Stomach (tissue), 4 donors: Measurements from ENCODE around the gene STXBP3.

Source experiments
- EP300 ChIP-seq: sonication (generic); formaldehyde crosslinking; IDR thresholded peaks from one replicate; pipeline ENCODE4 v1.6.1; 2017; ENCODE audit warnings: antibody characterized with exemption
- POLR2A ChIP-seq, 4 donors: fragments of 450-650 bp; IDR thresholded peaks; one replicate each; pipeline ENCODE4 v1.6.1; 2016; ENCODE audit warnings: antibody characterized with exemption in 4 of 4, control low read depth in 2 of 4, mild to moderate bottlenecking in 1 of 4, moderate library complexity in 1 of 4
- POLR2AphosphoS5 ChIP-seq, 3 donors: sonication (generic); formaldehyde crosslinking; IDR thresholded peaks; one replicate each; pipeline ENCODE4 v1.6.1; 2016; ENCODE audit warnings: antibody characterized with exemption in 3 of 3
- TF ChIP-seq, protein P1 (sequence below), 7 experiments: fragments of 450-650 bp in 4 of 7; fragments of 200-600 bp in 3 of 7; sonication (generic) in 3 of 7; IDR thresholded peaks; one replicate each; pipeline ENCODE4 v1.5.1; 2016 to 2019; ENCODE audit warnings: antibody characterized with exemption in 7 of 7, control low read depth in 2 of 7, mild to moderate bottlenecking in 1 of 7

DNA sequence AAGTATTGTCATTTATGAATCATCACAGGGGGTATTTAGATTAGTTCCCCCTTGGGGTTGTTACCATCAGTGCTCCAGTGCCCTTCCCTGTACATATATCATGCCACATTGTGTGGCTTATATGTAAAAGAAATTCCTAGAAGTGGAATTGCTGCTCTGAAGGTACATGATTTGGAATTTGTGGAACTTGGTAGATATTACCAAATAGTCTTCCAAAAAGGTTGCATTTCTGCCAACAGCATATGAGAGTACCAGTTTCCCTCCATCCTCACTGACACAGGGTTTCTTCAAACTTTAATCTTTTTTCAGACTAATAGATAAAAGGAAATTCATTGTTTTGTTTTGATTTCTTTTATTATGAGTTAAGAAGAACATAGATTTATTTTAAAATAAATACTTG, 69.1 kb downstream of the STXBP3 start:
- TF ChIP-seq, protein P1, sequence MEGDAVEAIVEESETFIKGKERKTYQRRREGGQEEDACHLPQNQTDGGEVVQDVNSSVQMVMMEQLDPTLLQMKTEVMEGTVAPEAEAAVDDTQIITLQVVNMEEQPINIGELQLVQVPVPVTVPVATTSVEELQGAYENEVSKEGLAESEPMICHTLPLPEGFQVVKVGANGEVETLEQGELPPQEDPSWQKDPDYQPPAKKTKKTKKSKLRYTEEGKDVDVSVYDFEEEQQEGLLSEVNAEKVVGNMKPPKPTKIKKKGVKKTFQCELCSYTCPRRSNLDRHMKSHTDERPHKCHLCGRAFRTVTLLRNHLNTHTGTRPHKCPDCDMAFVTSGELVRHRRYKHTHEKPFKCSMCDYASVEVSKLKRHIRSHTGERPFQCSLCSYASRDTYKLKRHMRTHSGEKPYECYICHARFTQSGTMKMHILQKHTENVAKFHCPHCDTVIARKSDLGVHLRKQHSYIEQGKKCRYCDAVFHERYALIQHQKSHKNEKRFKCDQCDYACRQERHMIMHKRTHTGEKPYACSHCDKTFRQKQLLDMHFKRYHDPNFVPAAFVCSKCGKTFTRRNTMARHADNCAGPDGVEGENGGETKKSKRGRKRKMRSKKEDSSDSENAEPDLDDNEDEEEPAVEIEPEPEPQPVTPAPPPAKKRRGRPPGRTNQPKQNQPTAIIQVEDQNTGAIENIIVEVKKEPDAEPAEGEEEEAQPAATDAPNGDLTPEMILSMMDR (IDR thresholded peaks at IDR 0.05): no peak
- TF ChIP-seq POLR2A (IDR thresholded peaks at IDR 0.05) (no peak), EP300 (no peak), POLR2AphosphoS5 (IDR thresholded peaks at IDR 0.05) (no peak)
